Occipital lobe (tissue), 2 donors: ENCODE data around the gene SLC13A3. TPM values are rescaled to one million over a fixed set of nuclear protein-coding genes. Genes with fewer than 3 reads are reported as not detected.

Source experiments
- DNase-seq: peaks from one replicate; lab custom pipeline; 2025; lab: John Stamatoyannopoulos, UW
- total RNA-seq: library from RNA; depleted of rRNA; stranded (reverse); fragments of >200 nt; gene quantifications from one replicate; pipeline ENCODE4 v1.2.3, GENCODE V29; 2014

Gene SLC13A3
- total RNA-seq, 1 donor from 2014 or later: 10.8 TPM

GRCh38 chr20:46539113-46539512 lies 112.1 kb downstream of the SLC13A3 start:
- DNase-seq: no peak

- DNase-seq: no peak
These were observed 120.6 kb downstream of the SLC13A3 start for GRCh38 chr20:46530640-46531039.

- no peak for DNase-seq
These were observed 127.4 kb downstream of the SLC13A3 start for GRCh38 chr20:46523696-46524328.

GRCh38 chr20:46523108-46523507 lies 128.2 kb downstream of the SLC13A3 start:
- no peak for DNase-seq

GRCh38 chr20:46520976-46521579 lies 130.2 kb downstream of the SLC13A3 start:
- no peak for DNase-seq

- DNase-seq: no peak
These were observed 130.7 kb downstream of the SLC13A3 start for GRCh38 chr20:46520540-46520939.

GRCh38 chr20:46519471-46520068 lies 131.7 kb downstream of the SLC13A3 start:
- no peak for DNase-seq

- peak; percentile 39 for DNase-seq
These were observed 138.1 kb downstream of the SLC13A3 start, which contains the start of gene ZNF334 for GRCh38 chr20:46512943-46513844. Gene ZNF334, minus strand, starts transcription at chr20:46513559. Its CDS starts 1,457 bp downstream, at chr20:46512102.

GRCh38 chr20:46509523-46509922 lies 141.7 kb downstream of the SLC13A3 start:
- peak; percentile 11 for DNase-seq

Other genes with a start within 250 kb of the SLC13A3 start
- 55.1 TPM for gene ELMO2, start 244.8 kb downstream of the SLC13A3 start, total RNA-seq
- gene ZNF334, start 137.9 kb downstream of the SLC13A3 start, total RNA-seq: 13.6 TPM
- not detected for gene OCSTAMP, start 100.8 kb downstream of the SLC13A3 start, total RNA-seq
- gene TP53RK, start 38.0 kb upstream of the SLC13A3 start, total RNA-seq: 65.8 TPM
- gene SLC2A10, start 58.2 kb upstream of the SLC13A3 start, total RNA-seq: 7.5 TPM
- 0.94 TPM for gene EYA2, start 243.4 kb upstream of the SLC13A3 start, total RNA-seq